ENCODE data around the gene GAL. TPM values are rescaled to one million over a fixed set of nuclear protein-coding genes. Genes with fewer than 3 reads are reported as not detected.

GAL gene
- total and polyA plus RNA-seq, 2 of the 13 experiments (the other 11 are each of a cell fraction or from before 2014, with no cell fraction given) = not detected

- FAIRE-seq (no peak), ATAC-seq (0 out of 3 replicates have a peak, but pooled peaks have one; percentile 31), DNase-seq (ENCODE audit: low spot score) (no peak)
- Histone ChIP-seq H3K4me3 (replicated peaks in 1 of 3; ENCODE audit: insufficient read depth in 1 of 3, low read depth in 2 of 3, low read length in 3 of 3) (no peak overlapping the region), H4K20me1 (ENCODE audit: insufficient read depth, low read length) (no peaks in the 10 kb centered on the region), H3K9me3 (ENCODE audit: low read length) (no peaks in the 10 kb centered on the region), H3K27ac (ENCODE audit: extremely low read length, insufficient read depth, low read length) (no peak overlapping the region), H3K4me2 (ENCODE audit: low read depth, low read length) (no peak overlapping the region), H3K36me3 (replicated peaks in 1 of 2; ENCODE audit: control insufficient read depth in 1 of 2, insufficient read depth in 2 of 2, low read length in 2 of 2) (no peaks in the 10 kb centered on the region), H3K9ac (ENCODE audit: insufficient read depth, low read depth, low read length) (no peak overlapping the region), H3K4me1 (ENCODE audit: insufficient read depth, low read length) (no peaks in the 10 kb centered on the region), H2AFZ (ENCODE audit: low read length) (no peak overlapping the region), H3K79me2 (ENCODE audit: insufficient read depth, low read length) (no peaks in the 10 kb centered on the region), H3K27me3 (ENCODE audit: control insufficient read depth in 1 of 2, insufficient read depth in 2 of 2, low read length in 2 of 2) (peaks cover 6 to 56% of the 10 kb centered on the region in 2 experiments; a peak in 4 of 5 replicates)
- intact Hi-C loops (cut with micrococcal nuclease; ENCODE audit: unreplicated experiment) (no loop called here), in situ Hi-C loops (cut with HindIII; ENCODE audit: extremely low pct_ligation_motif_present, low pct_unique_long_range_greater_than_20kb) (no loop called here)
- 0 out of 2 replicates have a peak, but pooled peaks have one; percentile 34 for TF ChIP-seq MIER2 (CRISPR knock-in tag; IDR thresholded peaks at IDR 0.05)
- no peak for TF ChIP-seq ZNF143 (CRISPR knock-in tag; IDR thresholded peaks at IDR 0.05)
- no peak for TF ChIP-seq ZNF703 (CRISPR knock-in tag; IDR thresholded peaks at IDR 0.05; ENCODE audit: borderline replicate concordance)
- TF ChIP-seq REST (IDR thresholded peaks at IDR 0.05; ENCODE audit: borderline replicate concordance in 1 of 2, low read depth in 1 of 2, low read length in 2 of 2) = peak; percentile 22 to 82
- POLR2A ChIA-PET = no interaction called here
- no TSS peak for BruUV-seq (replicated peaks)
- CTCF ChIA-PET (ENCODE audit: low intra/inter-chr PET ratio, low total read pairs) = no interaction called here
- 19% methylated on average over 12 of the region's 23 CpGs for WGBS (ENCODE audit: low lambda C conversion rate)
Measured at GRCh38 chr11:68714060-68714856, 29.9 kb downstream of the GAL start.
